B cell (primary cell): ENCODE results near the gene STON2. TPM values are rescaled to one million over a fixed set of nuclear protein-coding genes. Genes with fewer than 3 reads are reported as not detected.

Experiments
- ATAC-seq: fragments of 200-7000 bp; cut with Tn5 transposase; one replicate; pipeline ENCODE4 v1.10.0; 2021; ENCODE audit warnings: low read depth, mild to moderate bottlenecking, moderate number of reproducible peaks, moderate library complexity
- CTCF ChIA-PET: fragments of 350-600 bp; sonication (Branson Sonifier 250); formaldehyde crosslinking; loops from one replicate; lab custom pipeline; 2021; ENCODE audit warnings: antibody characterized with exemption, inconsistent platforms; lab: Charles Lee
- POLR2A ChIA-PET: fragments of 350-600 bp; sonication (Branson Sonifier 250); formaldehyde crosslinking; loops from one replicate; lab custom pipeline; 2021; ENCODE audit warnings: antibody characterized with exemption; lab: Charles Lee
- DNase-seq: peaks from one replicate; pipeline ENCODE4 v3.0.0; 2013
- H2AFZ ChIP-seq: 2 replicates; pipeline ENCODE4 v1.6.1; 2012; ENCODE audit warnings: mild to moderate bottlenecking, low read depth, low read length; ENCODE audit not compliant: insufficient read depth, poor library complexity, severe bottlenecking
- H3K27ac ChIP-seq, 2 donors: 1 replicate in 1 of 2; 2 replicates in 1 of 2; pipeline ENCODE4 v1.5.1; 2012 to 2013; ENCODE audit warnings: low read length in 2 of 2, mild to moderate bottlenecking in 2 of 2, moderate library complexity in 1 of 2
- H3K27me3 ChIP-seq, 4 experiments: fragments of 200-600 bp in 1 of 4; sonication (generic) in 1 of 4; replicated peaks in 1 of 4; 1 replicate in 2 of 4; 2 replicates in 2 of 4; pipeline versions ENCODE4 v1.6.1 to v1.7.0; 2013 to 2016; ENCODE audit warnings: low read length in 3 of 4, mild to moderate bottlenecking in 2 of 4, mixed read lengths in 1 of 4, moderate library complexity in 1 of 4; ENCODE audit not compliant: insufficient read depth in 4 of 4, control insufficient read depth in 3 of 4; ENCODE audit errors: control extremely low read depth in 1 of 4
- H3K36me3 ChIP-seq, 2 experiments: replicated peaks in 1 of 2; 1 replicate in 1 of 2; 2 replicates in 1 of 2; pipeline versions ENCODE4 v1.6.1 to v1.7.1; 2013; ENCODE audit warnings: low read length in 1 of 2; ENCODE audit not compliant: insufficient read depth in 2 of 2, control insufficient read depth in 1 of 2; ENCODE audit errors: control extremely low read depth in 1 of 2, extremely low read depth in 1 of 2
- H3K4me1 ChIP-seq, 2 donors: fragments of 200-600 bp in 1 of 2; sonication (generic) in 1 of 2; 1 replicate in 1 of 2; 2 replicates in 1 of 2; pipeline versions ENCODE4 v1.5.1 to v1.6.1; 2013 to 2017; ENCODE audit warnings: low read length in 2 of 2; ENCODE audit not compliant: control insufficient read depth in 2 of 2, insufficient read depth in 2 of 2
- H3K4me2 ChIP-seq: replicated peaks from 2 replicates; pipeline ENCODE3; 2012; ENCODE audit warnings: mild to moderate bottlenecking, low read depth, low read length; ENCODE audit not compliant: poor library complexity, severe bottlenecking
- H3K4me3 ChIP-seq, 5 experiments: fragments of 200-600 bp in 1 of 5; sonication (generic) in 1 of 5; 1 replicate in 3 of 5; 2 replicates in 2 of 5; pipeline versions ENCODE4 v1.5.1 to v1.7.0; 2011 to 2016; ENCODE audit warnings: low read length in 4 of 5, mild to moderate bottlenecking in 4 of 5, low read depth in 2 of 5, control low read depth in 1 of 5, moderate library complexity in 1 of 5; ENCODE audit not compliant: insufficient read depth in 1 of 5; ENCODE audit errors: control extremely low read depth in 1 of 5, extremely low read depth in 1 of 5
- H3K79me2 ChIP-seq: fragments of 200-600 bp; sonication (generic); one replicate; pipeline ENCODE4 v1.6.0; 2016; ENCODE audit warnings: low read length; ENCODE audit not compliant: control insufficient read depth, insufficient read depth
- H3K9ac ChIP-seq: fragments of 200-600 bp; sonication (generic); 2 replicates; pipeline ENCODE4 v1.6.1; 2017; ENCODE audit warnings: mild to moderate bottlenecking, low read length, moderate library complexity
- H3K9me3 ChIP-seq, 3 donors: one replicate each; pipeline versions ENCODE4 v1.6.1 to v1.7.1; 2013; ENCODE audit warnings: low read length in 2 of 3; ENCODE audit not compliant: control insufficient read depth in 2 of 3, insufficient read depth in 1 of 3; ENCODE audit errors: control extremely low read depth in 1 of 3
- H4K20me1 ChIP-seq: 2 replicates; pipeline ENCODE4 v1.6.0; 2012; ENCODE audit warnings: mild to moderate bottlenecking, low read length; ENCODE audit not compliant: insufficient read depth, control insufficient read depth, poor library complexity, severe bottlenecking
- H3K27ac Mint-ChIP-seq: one replicate; pipeline ENCODE4 v1.8.0; 2021; ENCODE audit warnings: mixed read lengths
- H3K27me3 Mint-ChIP-seq: one replicate; pipeline ENCODE4 v1.8.0; 2021; ENCODE audit warnings: mixed read lengths
- H3K4me1 Mint-ChIP-seq: one replicate; pipeline ENCODE4 v1.8.0; 2021; ENCODE audit warnings: mixed read lengths
- H3K4me3 Mint-ChIP-seq: one replicate; pipeline ENCODE4 v1.8.0; 2021; ENCODE audit warnings: mixed read lengths
- H3K9me3 Mint-ChIP-seq: one replicate; pipeline ENCODE4 v1.8.0; 2022; ENCODE audit warnings: mixed read lengths; ENCODE audit not compliant: insufficient read depth
- CTCF ChIP-seq: fragments of 200-600 bp; IDR thresholded peaks from one replicate; pipeline ENCODE4 v1.8.0; 2022; ENCODE audit warnings: antibody characterized with exemption, mild to moderate bottlenecking
- EZH2 ChIP-seq: IDR thresholded peaks from 2 replicates; pipeline ENCODE4 v1.6.1; 2012; ENCODE audit warnings: borderline replicate concordance, low read depth, mild to moderate bottlenecking, moderate library complexity, low read length; ENCODE audit not compliant: insufficient read depth, poor library complexity, severe bottlenecking
- WGBS: methylation state at CpG from one replicate; pipeline ENCODE4 v1.1.5; 2013; ENCODE audit warnings: missing lambda C conversion rate; ENCODE audit not compliant: insufficient coverage; 5-methylcytosine and 5-hydroxymethylcytosine counted together
- intact Hi-C: fragments of 100-400 bp; cut with micrococcal nuclease; formaldehyde crosslinking; loops from one replicate; pipeline ENCODE4 v1.10.0; 2022
- polyA plus RNA-seq: library from polyadenylated mRNA; depleted of rRNA; stranded (reverse); fragments of >200 nt; gene quantifications from 2 replicates; pipeline ENCODE4 v1.2.3, GENCODE V29; 2012
- total RNA-seq, 2 donors: library from RNA; stranded (reverse); fragments of 120-200 nt in 1 of 2; gene quantifications; 1 replicate in 1 of 2; 2 replicates in 1 of 2; pipeline versions ENCODE4 v1.2.3 to v1.2.4, GENCODE V29; 2013 to 2022

STON2 gene
- total and polyA plus RNA-seq, 2 donors (not counting 1 experiment from before 2014, with no cell fraction given): 0.03 TPM; not detected in 1

DNA sequence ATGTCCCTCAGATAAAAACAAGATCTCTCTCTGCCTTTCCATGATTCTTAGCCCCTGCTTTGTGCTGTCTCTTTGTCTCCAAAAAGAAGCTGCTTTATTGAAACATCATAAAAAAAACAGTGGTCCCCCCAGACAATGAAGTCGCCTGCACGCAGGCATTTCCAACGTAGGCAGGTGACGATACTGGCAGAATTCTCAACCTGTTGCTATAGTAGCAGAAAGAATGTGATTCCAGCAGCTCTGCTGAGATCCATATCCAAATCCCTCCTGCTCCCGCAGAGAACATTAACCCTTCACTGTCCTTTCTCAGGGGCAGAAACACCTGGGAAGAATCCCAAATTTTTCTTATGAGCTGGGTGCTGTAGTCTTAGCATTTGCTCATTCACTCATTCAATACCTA, 84.8 kb downstream of the STON2 start:
- Mint-ChIP-seq H3K27me3 (peaks cover 10% of the 10 kb centered on the region), H3K27ac (no peak overlapping the region), H3K9me3 (no peaks in the 10 kb centered on the region), H3K4me3 (no peak overlapping the region), H3K4me1 (peaks cover 2% of the 10 kb centered on the region)
- H3K9ac ChIP-seq: no peak overlapping the region
- peaks cover 0 to 4% (median 1%) of the 10 kb centered on the region in 4 experiments for H3K27me3 ChIP-seq
- H3K4me2 ChIP-seq: no peak overlapping the region
- ChIA-PET CTCF (no interaction called here), POLR2A (no interaction called here)
- TF ChIP-seq EZH2 (no peak), CTCF (no peak)
- peaks cover 0 to 4% (median 0%) of the 10 kb centered on the region in 3 donors for H3K9me3 ChIP-seq
- no peak overlapping the region for H3K27ac ChIP-seq
- H3K36me3 ChIP-seq: no peaks in the 10 kb centered on the region
- WGBS: 100% methylated on average over 1 of the region's 5 CpGs
- ATAC-seq (no peak), DNase-seq (no peak)
- H3K4me1 ChIP-seq: no peaks in the 10 kb centered on the region
- no peaks in the 10 kb centered on the region for H4K20me1 ChIP-seq
- intact Hi-C loops: no loop called here
- no peak overlapping the region for H2AFZ ChIP-seq
- H3K4me3 ChIP-seq: no peak overlapping the region
- H3K79me2 ChIP-seq: no peaks in the 10 kb centered on the region

DNA sequence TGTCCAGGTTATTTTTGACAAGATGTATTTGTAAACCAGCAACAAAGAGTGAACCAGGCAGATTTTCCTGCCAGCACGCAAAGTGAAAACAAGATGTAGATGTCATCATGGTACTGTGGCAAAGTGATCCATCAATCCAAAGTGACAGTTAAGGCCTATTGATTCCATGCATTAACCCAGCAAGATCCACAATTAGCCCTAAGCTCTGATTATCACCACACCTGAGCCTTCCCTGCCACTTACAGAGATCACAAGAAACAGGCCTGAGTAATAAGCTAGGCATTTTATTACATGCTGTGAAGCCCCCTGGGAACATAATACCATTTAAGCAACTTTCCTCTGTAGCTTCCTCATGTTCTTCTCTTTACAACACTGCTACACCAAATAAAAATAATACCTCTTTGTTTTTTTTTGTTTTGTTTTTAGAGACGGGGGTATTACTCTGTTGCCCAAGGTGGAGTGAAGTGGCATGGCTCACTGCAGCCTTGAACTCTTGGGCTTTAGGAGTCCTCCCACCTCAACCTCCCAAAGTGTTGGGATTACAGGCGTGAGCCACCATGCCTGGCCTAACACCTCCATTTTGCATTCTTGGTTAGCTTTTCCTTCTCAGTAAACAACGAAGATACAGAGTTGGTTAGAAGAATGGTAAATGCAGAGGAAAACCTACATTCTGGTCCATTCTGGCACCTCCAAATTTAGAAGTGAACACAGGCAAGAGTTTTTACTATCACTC, 85.5 kb downstream of the STON2 start:
- H3K9me3 ChIP-seq: peaks cover 0 to 4% (median 0%) of the 10 kb centered on the region in 3 donors
- H3K4me1 ChIP-seq: no peaks in the 10 kb centered on the region
- H3K27me3 ChIP-seq: peaks cover 0 to 4% (median 1%) of the 10 kb centered on the region in 4 experiments
- Mint-ChIP-seq H3K4me1 (peaks cover 2% of the 10 kb centered on the region), H3K27ac (no peak overlapping the region), H3K9me3 (no peaks in the 10 kb centered on the region), H3K27me3 (peaks cover 12% of the 10 kb centered on the region), H3K4me3 (no peak overlapping the region)
- H3K9ac ChIP-seq: no peak overlapping the region
- H3K36me3 ChIP-seq: no peaks in the 10 kb centered on the region
- TF ChIP-seq CTCF (no peak), EZH2 (no peak)
- CTCF ChIA-PET: no interaction called here
- 80% methylated on average over 1 of the region's 4 CpGs for WGBS
- no peaks in the 10 kb centered on the region for H3K79me2 ChIP-seq
- H3K4me3 ChIP-seq: no peak overlapping the region
- H4K20me1 ChIP-seq: no peaks in the 10 kb centered on the region
- H3K4me2 ChIP-seq: no peak overlapping the region
- ATAC-seq: no peak
- no peak for DNase-seq
- POLR2A ChIA-PET: no interaction called here
- H3K27ac ChIP-seq: no peak overlapping the region
- intact Hi-C loops: no loop called here
- no peak overlapping the region for H2AFZ ChIP-seq
